Superior temporal gyrus (tissue), 1 donor: ENCODE data around the gene FGD2.
"Not testable (repeated sequence)": the region's sequence is repeated elsewhere in the genome, so short reads cannot be mapped to it uniquely, and the experiment has no call there.

Experiments used
- DNase-seq: peaks from one replicate; pipeline ENCODE4 v3.0.0-alpha.2; 2016; ENCODE audit errors: extremely low spot score

Gene FGD2

GRCh38 chr6:36989264-36989663, 16.2 kb upstream of the FGD2 start:
- no peak for DNase-seq

GRCh38 chr6:36990401-36990800, 15.1 kb upstream of the FGD2 start:
- DNase-seq: not testable (repeated sequence)

- peak; percentile 43 for DNase-seq
These were observed 7.4 kb upstream of the FGD2 start for GRCh38 chr6:36997811-36998722.

DNA sequence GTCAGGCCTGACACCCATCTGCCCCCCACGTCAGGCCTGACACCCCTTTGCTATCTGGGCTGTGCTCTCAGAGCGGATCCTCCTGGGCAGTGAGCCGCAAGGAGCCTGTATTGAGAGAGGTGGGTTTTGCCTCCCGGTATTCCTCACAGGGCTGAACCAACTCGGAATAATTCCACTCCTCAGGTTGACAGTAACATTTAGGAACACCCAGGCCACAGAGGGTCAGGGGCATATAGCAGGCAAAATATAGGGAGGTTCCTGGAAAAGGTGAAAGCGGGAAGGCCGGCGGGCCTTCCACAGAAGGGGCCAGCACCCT, 6.8 kb upstream of the FGD2 start:
- no peak for DNase-seq

GRCh38 chr6:36999061-36999750, 6.2 kb upstream of the FGD2 start:
- no peak for DNase-seq

DNA sequence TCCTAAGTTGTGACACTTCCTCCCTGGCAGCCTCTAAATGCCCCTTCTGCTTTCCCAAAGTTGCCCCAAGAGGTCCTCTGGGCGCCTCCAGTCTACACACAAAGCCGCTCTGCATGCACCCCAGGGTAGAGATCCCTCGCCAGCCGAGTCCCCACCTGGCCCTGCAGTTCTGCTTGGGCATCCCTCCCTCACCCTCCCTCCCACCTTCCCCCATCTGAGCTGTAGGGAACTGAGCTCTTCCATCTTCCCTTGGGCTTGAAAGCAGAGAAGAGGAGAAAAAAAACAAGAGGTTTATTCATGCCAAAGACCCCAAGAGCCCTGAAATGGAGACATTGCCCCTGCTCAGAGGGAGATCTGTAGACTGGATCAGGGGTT, 5.7 kb upstream of the FGD2 start:
- no peak for DNase-seq

GRCh38 chr6:37004044-37004980, 1.1 kb upstream of the FGD2 start:
- DNase-seq: no peak

DNA sequence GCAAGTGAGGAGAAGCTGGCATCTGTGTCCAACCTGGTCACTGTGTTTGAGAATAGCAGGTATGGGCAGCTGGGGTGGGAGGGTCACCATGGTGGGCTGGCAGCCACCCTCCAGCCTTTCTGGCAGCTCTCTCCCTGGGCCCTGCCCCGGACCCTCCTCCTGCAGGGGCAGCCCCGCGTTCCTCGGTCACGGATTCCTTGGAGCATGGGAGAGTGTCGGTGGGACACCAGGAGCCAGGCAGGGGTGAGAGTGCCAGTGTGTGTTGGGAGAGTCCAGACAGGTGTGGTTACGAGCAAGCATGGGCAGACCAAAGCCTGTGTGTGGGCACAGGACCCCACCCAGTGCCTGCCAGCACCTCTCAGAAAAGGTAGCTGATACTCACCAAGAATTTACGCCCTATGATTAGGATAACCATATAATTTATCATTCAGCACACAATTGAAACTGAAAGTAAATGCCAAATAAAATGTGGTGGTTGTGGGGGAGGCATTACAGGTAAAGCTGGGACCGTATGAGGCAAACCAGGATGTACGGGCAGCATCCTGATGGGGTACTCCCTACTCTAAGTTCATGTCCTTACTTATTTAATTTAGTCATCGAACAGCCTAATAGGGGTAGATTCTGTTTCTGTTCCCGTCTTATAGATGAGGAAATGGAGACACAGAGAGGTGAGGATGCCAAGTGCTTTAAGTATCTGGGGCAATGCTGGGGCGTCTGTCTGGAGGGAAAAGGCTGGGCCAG, 542 bp downstream of the FGD2 start:
- DNase-seq: no peak

GRCh38 chr6:37006793-37007339, 1.4 kb downstream of the FGD2 start:
- DNase-seq: no peak

DNA sequence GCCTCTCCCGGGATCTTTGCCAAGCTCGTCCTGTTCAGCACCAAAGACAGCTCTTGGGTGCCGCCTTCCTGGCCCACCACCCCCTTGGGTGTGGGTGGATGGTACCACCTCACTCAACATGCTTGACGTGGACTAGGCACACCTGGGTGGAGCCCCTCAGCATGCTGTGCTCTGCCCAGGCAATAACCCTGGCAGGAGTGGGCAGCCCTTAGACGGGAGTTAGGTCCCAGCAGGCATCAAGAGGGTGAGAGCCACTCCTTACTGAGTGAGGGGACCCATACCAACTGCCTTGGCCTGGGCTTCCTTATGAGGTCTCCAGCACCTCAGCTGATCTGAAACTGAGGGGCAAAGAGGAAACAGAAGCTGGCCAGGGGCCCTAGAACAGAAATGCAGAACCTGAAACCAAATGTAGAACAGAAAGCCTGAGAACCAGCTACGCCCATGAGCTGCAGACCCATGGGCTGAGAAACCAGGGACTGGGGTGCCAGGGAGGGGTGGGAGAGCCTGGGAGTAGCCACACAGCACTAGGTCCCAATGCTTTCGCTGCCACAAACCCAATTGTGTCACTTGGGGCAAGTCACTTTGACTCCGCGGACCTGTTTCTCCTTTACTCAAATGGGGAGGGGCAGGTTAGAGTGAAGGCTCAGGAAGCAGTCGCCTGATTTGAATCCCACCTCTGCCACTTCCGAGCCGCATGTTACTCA, 2.0 kb downstream of the FGD2 start:
- no peak for DNase-seq

- DNase-seq: no peak
These were observed 3.3 kb downstream of the FGD2 start for GRCh38 chr6:37008484-37009465.

GRCh38 chr6:37010402-37010892, 5.0 kb downstream of the FGD2 start:
- no peak for DNase-seq

GRCh38 chr6:37011656-37012378, 6.4 kb downstream of the FGD2 start:
- no peak for DNase-seq

DNA sequence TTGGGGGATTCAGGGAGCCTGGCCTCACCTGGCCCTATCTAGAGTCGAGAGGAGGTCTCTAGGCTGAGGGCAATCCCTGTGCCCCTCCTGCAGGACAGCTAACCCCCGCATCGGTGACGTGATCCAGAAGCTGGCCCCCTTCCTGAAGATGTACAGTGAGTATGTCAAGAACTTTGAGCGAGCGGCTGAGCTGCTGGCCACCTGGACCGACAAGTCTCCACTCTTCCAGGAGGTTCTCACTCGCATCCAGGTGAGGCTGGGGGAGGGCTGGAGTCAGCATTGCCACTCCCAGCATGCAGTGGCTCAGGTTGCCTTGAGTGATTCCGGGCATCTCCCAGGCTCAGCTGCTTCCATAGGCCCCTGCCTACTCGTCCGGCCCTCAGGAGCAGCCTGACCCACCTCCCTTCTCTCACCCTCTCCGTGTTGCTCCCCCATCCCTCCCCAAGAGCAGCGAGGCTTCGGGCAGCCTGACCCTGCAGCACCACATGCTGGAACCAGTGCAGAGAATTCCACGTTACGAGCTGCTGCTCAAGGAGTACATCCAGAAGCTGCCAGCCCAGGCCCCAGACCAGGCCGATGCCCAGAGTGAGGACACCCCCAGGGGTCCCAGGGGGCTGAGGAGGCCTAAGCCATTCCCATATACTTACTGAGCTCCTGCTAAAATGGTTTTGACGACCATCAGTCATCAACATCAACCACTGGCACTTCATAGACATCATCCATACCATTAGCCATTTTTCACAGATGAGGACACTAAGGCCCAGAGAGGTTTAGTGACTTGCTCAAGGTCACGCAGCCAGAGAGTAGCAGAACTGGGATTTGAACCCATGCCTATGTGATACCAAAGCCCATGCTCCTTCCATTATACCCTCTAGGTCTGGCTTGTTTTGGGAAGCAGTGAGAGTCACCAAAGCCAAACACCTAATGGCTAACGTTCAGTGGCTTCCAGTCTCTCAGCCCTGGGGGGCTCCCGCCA, 8.3 kb downstream of the FGD2 start:
- DNase-seq: no peak

- DNase-seq: no peak
These were observed 9.2 kb downstream of the FGD2 start for GRCh38 chr6:37014667-37015066.

DNA sequence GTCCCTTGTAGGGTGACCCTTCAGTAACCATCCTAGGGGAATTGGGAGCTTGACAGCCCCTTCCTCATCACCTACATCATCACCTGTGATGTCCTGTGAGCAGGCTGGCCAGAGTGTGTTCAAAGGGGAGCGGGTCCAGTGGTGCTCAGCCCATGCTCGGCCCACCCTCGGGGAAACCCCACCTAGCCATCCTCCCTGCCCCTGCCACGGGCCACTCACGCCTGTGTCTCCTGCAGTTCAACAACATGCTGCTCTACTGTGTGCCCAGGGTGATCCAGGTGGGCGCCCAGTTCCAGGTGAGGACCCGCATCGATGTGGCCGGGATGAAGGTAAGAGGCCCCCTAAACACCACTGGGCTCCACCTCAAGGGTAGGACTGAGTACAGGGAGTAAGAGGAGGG, 10.1 kb downstream of the FGD2 start:
- no peak for DNase-seq

GRCh38 chr6:37016995-37017394, 11.5 kb downstream of the FGD2 start:
- DNase-seq: peak; percentile 14
